HepG2 (cell line): ENCODE data around the gene IWS1. TPM values are rescaled to one million over a fixed set of nuclear protein-coding genes. Genes with fewer than 3 reads are reported as not detected.

Experiments used
- ATF4 ChIP-seq, 2 experiments: fragments of 450-650 bp in 1 of 2; sonication (generic) in 1 of 2; formaldehyde crosslinking; IDR thresholded peaks; 2 replicates each; pipeline versions ENCODE4 v1.5.0 to v1.8.0; 2020 to 2022; ENCODE audit warnings: mild to moderate bottlenecking in 1 of 2, missing genetic modification reagents in 1 of 2
- CC2D1A ChIP-seq: sonication (generic); formaldehyde crosslinking; IDR thresholded peaks from 2 replicates; pipeline ENCODE4 v1.8.1; 2023; ENCODE audit warnings: mild to moderate bottlenecking, missing genetic modification reagents
- CCAR2 ChIP-seq: fragments of 200-400 bp; formaldehyde crosslinking; optimal IDR thresholded peaks from 2 replicates; pipeline ENCODE3; 2018; ENCODE audit warnings: low read depth, mild to moderate bottlenecking, low read length, moderate library complexity
- CTCF ChIP-seq: sonication (generic); formaldehyde crosslinking; IDR thresholded peaks from 2 replicates; pipeline ENCODE4 v1.5.0; 2020; ENCODE audit warnings: mild to moderate bottlenecking, missing genetic modification reagents, moderate library complexity
- E2F5 ChIP-seq: sonication (generic); formaldehyde crosslinking; conservative IDR thresholded peaks from 2 replicates; pipeline ENCODE4 v1.4.0; 2020; ENCODE audit warnings: missing genetic modification reagents
- NFE2L2 ChIP-seq: fragments of 150-350 bp; IDR thresholded peaks from 2 replicates; pipeline ENCODE4 v1.6.1; 2014; ENCODE audit warnings: low read length
- NRL ChIP-seq: sonication (generic); formaldehyde crosslinking; IDR thresholded peaks from 2 replicates; pipeline ENCODE4 v1.5.0; 2020; ENCODE audit warnings: missing genetic modification reagents, mild to moderate bottlenecking, moderate library complexity, borderline replicate concordance
- PATZ1 ChIP-seq: sonication (generic); formaldehyde crosslinking; IDR thresholded peaks from 2 replicates; pipeline ENCODE4 v1.4.0; 2020; ENCODE audit warnings: missing genetic modification reagents
- RNF219 ChIP-seq: sonication (generic); formaldehyde crosslinking; IDR thresholded peaks from 2 replicates; pipeline ENCODE4 v1.5.0; 2020; ENCODE audit warnings: mild to moderate bottlenecking, missing genetic modification reagents
- SALL1 ChIP-seq: sonication (generic); formaldehyde crosslinking; IDR thresholded peaks from 2 replicates; pipeline ENCODE4 v1.8.0; 2022; ENCODE audit warnings: mild to moderate bottlenecking, missing genetic modification reagents
- SIX1 ChIP-seq: sonication (generic); formaldehyde crosslinking; IDR thresholded peaks from 2 replicates; pipeline ENCODE4 v1.4.0; 2020; ENCODE audit warnings: missing genetic modification reagents, borderline replicate concordance
- SNAPC5 ChIP-seq: sonication (generic); formaldehyde crosslinking; IDR thresholded peaks from 2 replicates; pipeline ENCODE4 v1.8.1; 2023; ENCODE audit warnings: mild to moderate bottlenecking, missing genetic modification reagents, borderline replicate concordance
- STAG1 ChIP-seq: sonication (generic); formaldehyde crosslinking; IDR thresholded peaks from 2 replicates; pipeline ENCODE4 v1.4.0; 2020; ENCODE audit warnings: missing genetic modification reagents
- ZNF224 ChIP-seq: sonication (generic); formaldehyde crosslinking; IDR thresholded peaks from 2 replicates; pipeline ENCODE4 v1.5.0; 2020; ENCODE audit warnings: mild to moderate bottlenecking, missing genetic modification reagents
- ZNF260 ChIP-seq: sonication (generic); formaldehyde crosslinking; IDR thresholded peaks from 2 replicates; pipeline ENCODE4 v1.4.0; 2020; ENCODE audit warnings: missing genetic modification reagents, low read depth, mild to moderate bottlenecking, borderline replicate concordance
- ZNF292 ChIP-seq: sonication (generic); formaldehyde crosslinking; IDR thresholded peaks from 2 replicates; pipeline ENCODE4 v1.8.1; 2022; ENCODE audit warnings: mild to moderate bottlenecking, low read depth, missing genetic modification reagents, borderline replicate concordance
- ZNF354B ChIP-seq: sonication (generic); formaldehyde crosslinking; IDR thresholded peaks from 2 replicates; pipeline ENCODE4 v1.8.0; 2022; ENCODE audit warnings: mild to moderate bottlenecking, missing genetic modification reagents
- ZNF446 ChIP-seq: sonication (generic); formaldehyde crosslinking; IDR thresholded peaks from 2 replicates; pipeline ENCODE4 v1.5.0; 2020; ENCODE audit warnings: mild to moderate bottlenecking, missing genetic modification reagents
- ZNF468 ChIP-seq: sonication (generic); formaldehyde crosslinking; IDR thresholded peaks from 2 replicates; pipeline ENCODE4 v1.8.0; 2022; ENCODE audit warnings: mild to moderate bottlenecking, moderate library complexity, missing genetic modification reagents
- ZNF615 ChIP-seq: sonication (generic); formaldehyde crosslinking; IDR thresholded peaks from 2 replicates; pipeline ENCODE4 v1.5.0; 2020; ENCODE audit warnings: mild to moderate bottlenecking, missing genetic modification reagents, borderline replicate concordance
- ZNF788 ChIP-seq: sonication (generic); formaldehyde crosslinking; IDR thresholded peaks from 2 replicates; pipeline ENCODE4 v1.5.0; 2020; ENCODE audit warnings: mild to moderate bottlenecking, missing genetic modification reagents, borderline replicate concordance
- polyA plus RNA-seq, 8 experiments: library from polyadenylated mRNA; depleted of rRNA in 3 of 8; stranded (reverse) in 7 of 8; unstranded in 1 of 8; fragments of >200 nt; fragmentation: Illumina TruSeq in 4 of 8; extraction: Trizol in 4 of 8; gene quantifications; 2 replicates each; pipeline versions ENCODE4 v1.2.1 to v1.2.3, GENCODE V29; 2011 to 2016; ENCODE audit warnings: low read depth in 4 of 8, missing spikeins in 1 of 8, mixed read lengths in 1 of 8; ENCODE audit not compliant: insufficient read depth in 1 of 8
- total RNA-seq, 5 experiments: library from RNA; depleted of rRNA; stranded (reverse); fragments of >200 nt; fragmentation: Illumina TruSeq; extraction: Trizol; gene quantifications; 2 replicates each; pipeline ENCODE4 v1.2.3, GENCODE V29; 2016; ENCODE audit warnings: low read depth in 1 of 5

The IWS1 gene
- total and polyA plus RNA-seq, 2 of the 13 experiments (the other 11 are each of a cell fraction or from before 2014, with no cell fraction given), result 28.9 to 62.3 TPM

- no peak for TF ChIP-seq RNF219 (CRISPR knock-in tag)
- no peak for TF ChIP-seq ZNF260 (CRISPR knock-in tag)
- no peak; the same call in 1 of the 2 replicates for TF ChIP-seq SIX1
- no peak for TF ChIP-seq E2F5
- peak in 1 of 2 experiments; percentile 10; a peak in 1 of 4 replicates for TF ChIP-seq ATF4 (CRISPR knock-in tag; IDR thresholded peaks at IDR 0.05)
- TF ChIP-seq ZNF446 (CRISPR knock-in tag), result no peak
- no peak for TF ChIP-seq ZNF292 (CRISPR knock-in tag)
- no peak for TF ChIP-seq ZNF354B (CRISPR knock-in tag)
- no peak; the same call in 1 of the 2 replicates for TF ChIP-seq SALL1 (CRISPR knock-in tag)
- no peak for TF ChIP-seq CTCF (CRISPR knock-in tag)
- TF ChIP-seq SNAPC5, result no peak
- TF ChIP-seq PATZ1 (CRISPR knock-in tag), result peak; percentile 45; the same call in 1 of the 2 replicates
- TF ChIP-seq ZNF615 (CRISPR knock-in tag), result no peak
- no peak for TF ChIP-seq ZNF468
- TF ChIP-seq ZNF788 (CRISPR knock-in tag), result no peak
- TF ChIP-seq ZNF224 (CRISPR knock-in tag), result no peak
- peak; percentile 16 for TF ChIP-seq CCAR2
- TF ChIP-seq NRL, result no peak
- no peak for TF ChIP-seq NFE2L2
- TF ChIP-seq STAG1 (CRISPR knock-in tag), result no peak
- TF ChIP-seq CC2D1A (CRISPR knock-in tag), result no peak
Measured at GRCh38 chr2:127527001-127527804, 914 bp upstream of the IWS1 start (continued).
